Daoy (cell line): ENCODE measurements around the gene MRPL28. TPM values are rescaled to one million over a fixed set of nuclear protein-coding genes. Genes with fewer than 3 reads are reported as not detected.
"Not testable (repeated sequence)": the region's sequence is repeated elsewhere in the genome, so short reads cannot be mapped to it uniquely, and the experiment has no call there.

Experiments used
- DNase-seq: peaks from one replicate; pipeline ENCODE4 v3.0.0-alpha.2; 2015; ENCODE audit warnings: low read depth
- total RNA-seq: library from RNA; depleted of rRNA; stranded (reverse); fragments of >200 nt; shearing (Covaris generic); gene quantifications from 2 replicates; pipeline ENCODE4 v1.2.3, GENCODE V29; 2014

The MRPL28 gene
- total RNA-seq, 1 experiment from 2014 or later, result 141 TPM

- peak; percentile 82 for DNase-seq
Measured at GRCh38 chr16:391885-392335, 21.6 kb upstream of the MRPL28 start.

GRCh38 chr16:389352-389751 is 19.0 kb upstream of the MRPL28 start:
- DNase-seq, result no peak

GRCh38 chr16:387761-388666 is 17.7 kb upstream of the MRPL28 start:
- not testable (repeated sequence) for DNase-seq

GRCh38 chr16:386641-387156 is 16.4 kb upstream of the MRPL28 start:
- no peak for DNase-seq

- DNase-seq, result peak; percentile 39
Measured at GRCh38 chr16:383326-384051, 13.2 kb upstream of the MRPL28 start.

- DNase-seq, result peak; percentile 71
Measured at GRCh38 chr16:381789-382717, 11.7 kb upstream of the MRPL28 start, which contains the start of gene PGAP6. PGAP6 (minus strand) TSS chr16:381978; CDS start chr16:381821, 157 bp downstream.

GRCh38 chr16:381012-381788 is 10.9 kb upstream of the MRPL28 start:
- DNase-seq, result no peak

GRCh38 chr16:380762-381011 is 10.3 kb upstream of the MRPL28 start:
- DNase-seq, result no peak

GRCh38 chr16:379961-380761 is 9.8 kb upstream of the MRPL28 start:
- DNase-seq, result no peak

GRCh38 chr16:379183-379960 is 9.0 kb upstream of the MRPL28 start:
- no peak for DNase-seq

GRCh38 chr16:378821-379182 is 8.5 kb upstream of the MRPL28 start:
- DNase-seq, result no peak

GRCh38 chr16:378113-378820 is 7.9 kb upstream of the MRPL28 start:
- not testable (repeated sequence) for DNase-seq

- no peak for DNase-seq
Measured at GRCh38 chr16:377419-377951, 7.1 kb upstream of the MRPL28 start.

GRCh38 chr16:376817-377418 is 6.6 kb upstream of the MRPL28 start:
- no peak for DNase-seq

GRCh38 chr16:375927-376816 is 5.8 kb upstream of the MRPL28 start:
- no peak for DNase-seq

- no peak for DNase-seq
Measured at GRCh38 chr16:375212-375611, 4.9 kb upstream of the MRPL28 start.

- no peak for DNase-seq
Measured at GRCh38 chr16:374616-374926, 4.2 kb upstream of the MRPL28 start.
